Gastroesophageal sphincter (tissue), 4 donors: ENCODE results near the gene SIPA1. TPM values are rescaled to one million over a fixed set of nuclear protein-coding genes. Genes with fewer than 3 reads are reported as not detected.

Experiments used
- ATAC-seq: fragments of 150-250 bp; one replicate; pipeline ENCODE4 v1.9.1; 2016; ENCODE audit warnings: mild to moderate bottlenecking, moderate library complexity
- H3K27ac ChIP-seq, 4 donors: fragments of 200-600 bp; sonication (generic) in 3 of 4; 1 replicate in 3 of 4; 2 replicates in 1 of 4; pipeline ENCODE4 v1.5.1; 2016 to 2019
- H3K27me3 ChIP-seq: fragments of 200-600 bp; sonication (generic); one replicate; pipeline ENCODE4 v1.5.1; 2019
- H3K36me3 ChIP-seq, 2 donors: fragments of 200-600 bp; sonication (generic); one replicate each; pipeline ENCODE4 v1.5.1; 2019; ENCODE audit warnings: control low read depth in 1 of 2
- H3K4me1 ChIP-seq, 3 donors: fragments of 200-600 bp; sonication (generic); 1 replicate in 2 of 3; 2 replicates in 1 of 3; pipeline ENCODE4 v1.5.1; 2016 to 2019; ENCODE audit warnings: control low read depth in 2 of 3
- H3K4me3 ChIP-seq, 2 donors: fragments of 200-600 bp; sonication (generic); one replicate each; pipeline ENCODE4 v1.5.1; 2019; ENCODE audit warnings: mild to moderate bottlenecking in 1 of 2, moderate library complexity in 1 of 2
- H3K9me3 ChIP-seq, 3 donors: fragments of 200-600 bp; sonication (generic); one replicate each; pipeline ENCODE4 v1.5.1; 2017 to 2019; ENCODE audit warnings: control low read depth in 2 of 3
- EP300 ChIP-seq: sonication (generic); formaldehyde crosslinking; IDR thresholded peaks from one replicate; pipeline ENCODE4 v1.6.1; 2017; ENCODE audit warnings: antibody characterized with exemption, mild to moderate bottlenecking
- POLR2A ChIP-seq, 2 donors: fragments of 450-650 bp; IDR thresholded peaks; one replicate each; pipeline ENCODE4 v1.6.1; 2017; ENCODE audit warnings: antibody characterized with exemption in 2 of 2, mild to moderate bottlenecking in 2 of 2, moderate library complexity in 1 of 2
- POLR2AphosphoS5 ChIP-seq: sonication (generic); formaldehyde crosslinking; IDR thresholded peaks from one replicate; pipeline ENCODE4 v1.6.1; 2017; ENCODE audit warnings: antibody characterized with exemption
- WGBS, 2 donors: methylation state at CpG; one replicate each; pipeline ENCODE4 v1.1.5; 2018; ENCODE audit warnings: low coverage in 1 of 2; 5-methylcytosine and 5-hydroxymethylcytosine counted together
- small RNA-seq, 4 donors: library from RNA; depleted of rRNA; stranded (forward); fragments of <200 nt; gene quantifications; one replicate each; pipeline ENCODE3, GENCODE V24; 2016
- total RNA-seq, 4 donors: library from RNA; depleted of rRNA; stranded (reverse); fragments of >200 nt; gene quantifications; one replicate each; pipeline ENCODE4 v1.1.0, GENCODE V29; 2016
- TF ChIP-seq, protein P1 (sequence below), 4 experiments: fragments of 200-600 bp in 2 of 4; fragments of 450-650 bp in 2 of 4; sonication (generic) in 1 of 4; IDR thresholded peaks; one replicate each; pipeline ENCODE4 v1.5.1; 2017 to 2019; ENCODE audit warnings: antibody characterized with exemption in 4 of 4, mild to moderate bottlenecking in 2 of 4, moderate library complexity in 2 of 4

Gene SIPA1
- total RNA-seq, 4 donors from 2014 or later = 32.9 to 45.0 (median 38.3) TPM

DNA sequence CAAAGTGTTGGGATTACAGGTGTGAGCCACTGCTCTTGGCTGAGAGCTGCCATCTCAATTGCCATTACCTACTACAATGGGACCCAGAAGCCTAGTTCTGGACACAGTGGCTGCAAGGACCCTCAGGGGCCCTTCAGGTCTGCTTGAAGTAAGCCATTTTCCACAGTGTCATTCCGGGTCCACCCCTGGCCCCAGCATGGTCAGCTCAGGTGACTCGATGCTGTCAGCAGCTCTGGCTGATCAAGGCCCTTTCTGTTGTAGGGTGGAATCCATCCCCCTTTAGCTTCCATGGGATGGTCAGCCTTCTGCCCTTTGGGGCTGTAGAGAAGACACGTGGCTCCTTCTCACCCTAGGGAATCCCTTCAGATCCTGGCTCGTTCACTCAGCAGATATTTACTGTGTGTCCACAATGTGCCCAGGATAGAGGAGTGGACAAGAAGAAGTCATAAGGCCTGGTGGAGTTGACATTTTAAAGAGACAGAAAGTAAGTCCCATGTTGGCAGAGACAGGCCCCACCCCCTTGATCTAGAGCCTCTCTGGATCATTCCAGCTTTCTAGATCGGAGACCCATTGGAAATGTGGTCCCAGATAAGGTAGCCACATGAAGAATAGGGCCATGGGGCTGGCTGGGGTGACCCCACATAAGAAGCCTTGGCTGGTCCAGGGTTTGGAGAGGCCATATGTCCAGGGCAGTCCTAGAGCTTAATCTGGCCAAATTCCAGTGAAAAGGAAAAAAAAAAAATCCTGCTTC is 59.1 kb downstream of the SIPA1 start:
- Histone ChIP-seq H3K27me3 (no peaks in the 10 kb centered on the region), H3K4me1 (peaks cover 0 to 9% (median 0%) of the 10 kb centered on the region in 3 donors), H3K27ac (no peak overlapping the region), H3K9me3 (no peaks in the 10 kb centered on the region), H3K4me3 (no peak overlapping the region), H3K36me3 (no peaks in the 10 kb centered on the region)
- 80% methylated on average over 1 of the region's 5 CpGs; no CpG with 5 or more reads in 1 of the 2 donors for WGBS, 2 donors
- TF ChIP-seq EP300 (no peak), POLR2A (IDR thresholded peaks at IDR 0.05) (no peak), POLR2AphosphoS5 (no peak)
- TF ChIP-seq, protein P1, sequence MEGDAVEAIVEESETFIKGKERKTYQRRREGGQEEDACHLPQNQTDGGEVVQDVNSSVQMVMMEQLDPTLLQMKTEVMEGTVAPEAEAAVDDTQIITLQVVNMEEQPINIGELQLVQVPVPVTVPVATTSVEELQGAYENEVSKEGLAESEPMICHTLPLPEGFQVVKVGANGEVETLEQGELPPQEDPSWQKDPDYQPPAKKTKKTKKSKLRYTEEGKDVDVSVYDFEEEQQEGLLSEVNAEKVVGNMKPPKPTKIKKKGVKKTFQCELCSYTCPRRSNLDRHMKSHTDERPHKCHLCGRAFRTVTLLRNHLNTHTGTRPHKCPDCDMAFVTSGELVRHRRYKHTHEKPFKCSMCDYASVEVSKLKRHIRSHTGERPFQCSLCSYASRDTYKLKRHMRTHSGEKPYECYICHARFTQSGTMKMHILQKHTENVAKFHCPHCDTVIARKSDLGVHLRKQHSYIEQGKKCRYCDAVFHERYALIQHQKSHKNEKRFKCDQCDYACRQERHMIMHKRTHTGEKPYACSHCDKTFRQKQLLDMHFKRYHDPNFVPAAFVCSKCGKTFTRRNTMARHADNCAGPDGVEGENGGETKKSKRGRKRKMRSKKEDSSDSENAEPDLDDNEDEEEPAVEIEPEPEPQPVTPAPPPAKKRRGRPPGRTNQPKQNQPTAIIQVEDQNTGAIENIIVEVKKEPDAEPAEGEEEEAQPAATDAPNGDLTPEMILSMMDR (IDR thresholded peaks at IDR 0.05) = no peak
- no peak for ATAC-seq

DNA sequence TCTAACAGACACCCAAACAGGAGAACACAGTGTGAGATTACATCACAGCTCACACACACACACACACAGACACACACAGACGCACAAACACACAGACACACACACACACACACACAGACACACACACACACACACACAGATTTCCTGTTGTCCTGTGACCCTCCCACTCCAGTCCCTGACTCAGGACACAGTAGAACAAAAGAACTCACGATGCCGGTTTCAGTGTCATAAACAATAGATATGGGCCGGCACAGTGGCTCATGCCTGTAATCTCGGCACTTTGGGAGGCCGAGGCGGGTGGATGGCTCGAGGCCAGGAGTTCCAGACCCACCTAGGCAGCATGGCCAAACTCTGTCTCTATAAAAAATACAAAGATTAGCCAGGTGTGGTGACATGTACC is 60.3 kb downstream of the SIPA1 start:
- H3K4me3 ChIP-seq = no peak overlapping the region
- no peak overlapping the region for H3K27ac ChIP-seq
- ATAC-seq = no peak
- H3K4me1 ChIP-seq = peaks cover 0 to 9% (median 0%) of the 10 kb centered on the region in 3 donors
- peaks cover under 1% of the 10 kb centered on the region for H3K27me3 ChIP-seq
- 25 to 50% methylated on average over 2 to 5 of the region's 8 CpGs for WGBS, 2 donors
- no peaks in the 10 kb centered on the region for H3K9me3 ChIP-seq
- TF ChIP-seq, protein P1 (IDR thresholded peaks at IDR 0.05) = no peak
- no peak for TF ChIP-seq EP300
- TF ChIP-seq POLR2A (IDR thresholded peaks at IDR 0.05) = no peak
- H3K36me3 ChIP-seq = no peaks in the 10 kb centered on the region

DNA sequence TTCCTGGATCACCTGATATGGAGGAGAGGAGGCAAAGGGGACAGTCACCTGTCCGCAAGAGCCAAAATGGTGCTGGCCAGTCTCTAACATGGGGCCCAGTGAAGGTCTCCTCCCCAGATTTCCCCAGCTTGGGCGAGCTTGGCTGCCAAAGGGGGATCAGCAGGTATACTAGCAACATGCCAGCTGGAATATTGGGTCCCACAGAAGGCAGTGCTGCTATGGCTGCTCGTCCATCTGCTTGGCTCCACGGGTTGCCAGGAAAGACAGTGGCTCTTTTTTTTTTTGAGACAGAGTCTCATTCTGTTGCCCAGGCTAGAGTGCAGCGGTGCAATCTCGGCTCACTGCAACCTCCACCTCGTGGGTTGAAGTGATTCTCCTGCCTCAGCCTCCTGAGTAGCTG is 61.4 kb downstream of the SIPA1 start:
- Histone ChIP-seq H3K4me3 (no peak overlapping the region), H3K9me3 (no peaks in the 10 kb centered on the region), H3K27ac (no peak overlapping the region), H3K4me1 (peaks cover 0 to 9% (median 0%) of the 10 kb centered on the region in 3 donors), H3K27me3 (peaks cover 12% of the 10 kb centered on the region), H3K36me3 (no peaks in the 10 kb centered on the region)
- no peak for ATAC-seq
- no CpG with 5 or more reads among the region's 7 CpGs for WGBS, 2 donors
- TF ChIP-seq POLR2A (IDR thresholded peaks at IDR 0.05) = no peak
- no peak for TF ChIP-seq POLR2AphosphoS5
- TF ChIP-seq EP300 = no peak
- TF ChIP-seq, protein P1 (IDR thresholded peaks at IDR 0.05) = no peak

DNA sequence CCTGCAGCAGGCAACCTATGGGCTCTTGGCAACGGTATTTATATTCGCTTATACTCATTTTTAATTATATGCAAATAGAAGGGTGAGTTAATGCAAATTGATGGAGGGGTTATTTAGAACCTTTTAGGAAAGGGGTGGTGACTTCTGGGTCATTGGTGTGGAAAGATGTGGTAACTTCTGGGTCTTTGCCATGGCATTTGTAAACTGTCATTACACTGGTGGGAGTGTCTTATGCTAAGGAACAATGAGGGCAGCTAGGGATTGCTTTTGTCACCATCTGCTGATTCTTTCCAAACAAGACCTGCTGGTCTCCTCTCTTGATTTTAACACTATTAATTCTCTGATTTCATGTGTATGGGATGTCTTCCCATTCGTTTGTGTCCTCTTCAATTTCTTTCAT is 62.5 kb downstream of the SIPA1 start:
- WGBS, 2 donors = 66 to 78% methylated on average over 1 to 3 of the region's 3 CpGs
- TF ChIP-seq, protein P1 (IDR thresholded peaks at IDR 0.05) = no peak
- no peaks in the 10 kb centered on the region for H3K9me3 ChIP-seq
- no peak for ATAC-seq
- no peaks in the 10 kb centered on the region for H3K36me3 ChIP-seq
- no peak overlapping the region for H3K27ac ChIP-seq
- no peak overlapping the region for H3K4me3 ChIP-seq
- peaks cover 0 to 8% (median 0%) of the 10 kb centered on the region in 3 donors for H3K4me1 ChIP-seq
- peaks cover 13% of the 10 kb centered on the region for H3K27me3 ChIP-seq

Small RNAs within 50 kb of the gene (small RNA-seq; reads per million reads assigned to genes)
- gene MIR4489 (0 reads per million in 4 donors), gene MIR4690 (0 reads per million in 4 donors), gene RN7SL309P (0 reads per million in 4 donors)

Other genes with a start within 250 kb of the SIPA1 start
- 100 to 1,000 TPM in 2 of 4 donors, 10 to 100 TPM in 2; 21.0 to 341 (median 183) TPM for gene NEAT1, start 215.3 kb upstream of the SIPA1 start, total RNA-seq
- gene MALAT1, start 139.1 kb upstream of the SIPA1 start, total RNA-seq = over 10,000 TPM in 2 of 4 donors, 1,000 to 10,000 TPM in 2; 2,194 to 20,520 (median 8,164) TPM
- gene SCYL1, start 113.0 kb upstream of the SIPA1 start, total RNA-seq = 10 to 100 TPM; 70.6 to 97.6 (median 89.2) TPM
- gene LTBP3, start 79.7 kb upstream of the SIPA1 start, total RNA-seq = 100 to 1,000 TPM in 3 of 4 donors, 10 to 100 TPM in 1; 90.6 to 173 (median 139) TPM
- gene ZNRD2, start 67.6 kb upstream of the SIPA1 start, total RNA-seq = 10 to 100 TPM; 38.4 to 73.5 (median 43.5) TPM
- gene FAM89B, start 65.6 kb upstream of the SIPA1 start, total RNA-seq = 10 to 100 TPM; 36.6 to 68.3 (median 55.0) TPM
- 100 to 1,000 TPM; 172 to 329 (median 202) TPM for gene EHBP1L1, start 62.0 kb upstream of the SIPA1 start, total RNA-seq
- 1 to 10 TPM in 1 of 4 donors, under 1 TPM in 2, not detected in 1; 0.40 to 1.5 (median 0.93) TPM for gene KCNK7, start 42.3 kb upstream of the SIPA1 start, total RNA-seq
- 10 to 100 TPM; 20.5 to 35.3 (median 28.0) TPM for gene MAP3K11, start 23.9 kb upstream of the SIPA1 start, total RNA-seq
- 10 to 100 TPM; 15.9 to 40.1 (median 19.3) TPM for gene PCNX3, start 22.3 kb upstream of the SIPA1 start, total RNA-seq
- 10 to 100 TPM; 47.3 to 78.8 (median 63.9) TPM for gene RELA, start 24.8 kb downstream of the SIPA1 start, total RNA-seq
- 10 to 100 TPM; 49.7 to 84.9 (median 81.6) TPM for gene KAT5, start 74.2 kb downstream of the SIPA1 start, total RNA-seq
- gene RNASEH2C, start 82.7 kb downstream of the SIPA1 start, total RNA-seq = 100 to 1,000 TPM in 2 of 4 donors, 10 to 100 TPM in 2; 69.0 to 196 (median 96.3) TPM
- 10 to 100 TPM; 11.2 to 23.4 (median 15.7) TPM for gene AP5B1, start 142.9 kb downstream of the SIPA1 start, total RNA-seq
- gene OVOL1, start 149.0 kb downstream of the SIPA1 start, total RNA-seq = under 1 TPM in 1 of 4 donors, not detected in 3; 0.62 TPM
- under 1 TPM in 1 of 4 donors, not detected in 3; 0.13 TPM for gene SNX32, start 195.9 kb downstream of the SIPA1 start, total RNA-seq
- gene CFL1, start 220.1 kb downstream of the SIPA1 start, total RNA-seq = 100 to 1,000 TPM; 559 to 895 (median 639) TPM
- 10 to 100 TPM; 37.2 to 71.7 (median 60.8) TPM for gene MUS81, start 222.3 kb downstream of the SIPA1 start, total RNA-seq
- gene EFEMP2, start 234.7 kb downstream of the SIPA1 start, total RNA-seq = 10 to 100 TPM; 55.6 to 92.8 (median 81.2) TPM
- gene CTSW, start 241.7 kb downstream of the SIPA1 start, total RNA-seq = 1 to 10 TPM in 1 of 4 donors, under 1 TPM in 2, not detected in 1; 0.52 to 3.6 (median 0.94) TPM